ENCODE data around the gene FOXN3. TPM values are rescaled to one million over a fixed set of nuclear protein-coding genes. Genes with fewer than 3 reads are reported as not detected.

Gene FOXN3
- total and polyA plus RNA-seq, 2 donors (not counting 3 experiments of a cell fraction or from before 2014, with no cell fraction given): 16.9 to 41.8 TPM

GRCh38 chr14:89422952-89423345, 5.9 kb upstream of the FOXN3 start:
- no peaks in the 10 kb centered on the region for H3K9me1 ChIP-seq (replicated peaks; ENCODE audit: control insufficient read depth, extremely low read depth, insufficient read depth, low read length)
- ChIA-PET POLR2A (no interaction called here), CTCF (no interaction called here)
- no peaks in the 10 kb centered on the region for H4K20me1 ChIP-seq (replicated peaks; ENCODE audit: control insufficient read depth, extremely low read depth, insufficient read depth, low read length)
- TF ChIP-seq JUN (IDR thresholded peaks at IDR 0.05; ENCODE audit: borderline replicate concordance, insufficient read depth, insufficient read length, low read depth) (no peak), CTCF (IDR thresholded peaks at IDR 0.05; ENCODE audit: extremely low read depth in 1 of 2, insufficient read depth in 1 of 2, low read depth in 1 of 2, low read length in 2 of 2) (no peak), POLR2A (IDR thresholded peaks at IDR 0.05; ENCODE audit: low read depth, low read length) (no peak), EZH2 (IDR thresholded peaks at IDR 0.05; ENCODE audit: borderline replicate concordance, low read depth, low read length, severe bottlenecking) (no peak), GATA2 (IDR thresholded peaks at IDR 0.05; ENCODE audit: insufficient read depth, insufficient read length, low read depth, low read length) (no peak), MYC (IDR thresholded peaks at IDR 0.05; ENCODE audit: low read depth, low read length) (no peak), POLR2AphosphoS5 (IDR thresholded peaks at IDR 0.05; ENCODE audit: insufficient read depth, low read depth, low read length) (no peak)
- no peak for DNase-seq (ENCODE audit: low read depth, low spot score)
- no peaks in the 10 kb centered on the region for H3K9me3 ChIP-seq (replicated peaks; ENCODE audit: control insufficient read depth, insufficient read depth, low read length)
- H3K27me3 ChIP-seq (ENCODE audit: control insufficient read depth in 2 of 2, insufficient read depth in 2 of 2, low read length in 2 of 2): no peaks in the 10 kb centered on the region
- dilution Hi-C loops (cut with MboI; ENCODE audit: extremely low pct_ligation_motif_present, low sequenced_read_pairs) (no loop called here), intact Hi-C loops (cut with micrococcal nuclease) (no loop called here)
- H3K9ac ChIP-seq (replicated peaks; ENCODE audit: extremely low read depth, insufficient read depth, low read length): no peak overlapping the region
- no TSS peak for BruUV-seq (replicated peaks)
- H3K4me3 ChIP-seq (replicated peaks in 1 of 3; ENCODE audit: insufficient read depth in 1 of 3, low read depth in 1 of 3, low read length in 3 of 3): no peak overlapping the region
- H3K79me2 ChIP-seq (ENCODE audit: control insufficient read depth, insufficient read depth, low read length): no peaks in the 10 kb centered on the region
- H3K36me3 ChIP-seq (ENCODE audit: control insufficient read depth in 2 of 2, extremely low read depth in 1 of 2, insufficient read depth in 2 of 2, low read length in 2 of 2): no peaks in the 10 kb centered on the region
- H2AFZ ChIP-seq (ENCODE audit: low read depth, low read length): no peak overlapping the region
- H3K4me2 ChIP-seq (ENCODE audit: insufficient read depth, low read length): no peak overlapping the region
- no peak for FAIRE-seq
- peaks cover 3% of the 10 kb centered on the region for H3K4me1 ChIP-seq (ENCODE audit: control insufficient read depth, extremely low read depth, insufficient read depth, low read length)
- no peak overlapping the region for H3K27ac ChIP-seq (ENCODE audit: insufficient read depth, low read depth, low read length)
